Bronchial epithelial cell (primary cell): ENCODE results near the gene ADAMTS3. TPM values are rescaled to one million over a fixed set of nuclear protein-coding genes. Genes with fewer than 3 reads are reported as not detected.
"Not testable (repeated sequence)": the region's sequence is repeated elsewhere in the genome, so short reads cannot be mapped to it uniquely, and the experiment has no call there.

Source experiments
- DNase-seq: peaks from one replicate; pipeline ENCODE4 v3.0.0-alpha.2; 2010; ENCODE audit warnings: low read depth
- FAIRE-seq: peaks from 2 replicates; lab custom pipeline; 2011; peaks lifted over from hg19 to GRCh38; lab: Jason Lieb, UNC
- H3K27me3 ChIP-seq: 2 replicates; pipeline ENCODE4 v1.5.1; 2011; ENCODE audit warnings: low read length; ENCODE audit not compliant: control insufficient read depth, insufficient read depth
- H3K36me3 ChIP-seq: 2 replicates; pipeline ENCODE4 v1.5.1; 2011; ENCODE audit warnings: low read length; ENCODE audit not compliant: control insufficient read depth, insufficient read depth
- H3K4me3 ChIP-seq: 2 replicates; pipeline ENCODE4 v1.5.1; 2011; ENCODE audit warnings: mild to moderate bottlenecking, low read depth, low read length, control low read depth
- total RNA-seq: library from RNA; depleted of rRNA; stranded (reverse); fragments of >200 nt; gene quantifications from 2 replicates; pipeline ENCODE4 v1.2.1, GENCODE V29; 2014
- TF ChIP-seq, protein P1 (sequence below): IDR thresholded peaks from 2 replicates; pipeline ENCODE4 v1.5.1; 2011; ENCODE audit warnings: mild to moderate bottlenecking, moderate library complexity, low read length, control low read depth, inconsistent platforms; ENCODE audit not compliant: insufficient read depth, severe bottlenecking

The ADAMTS3 gene
- total RNA-seq, 1 donor from 2014 or later = 0.79 TPM

DNA sequence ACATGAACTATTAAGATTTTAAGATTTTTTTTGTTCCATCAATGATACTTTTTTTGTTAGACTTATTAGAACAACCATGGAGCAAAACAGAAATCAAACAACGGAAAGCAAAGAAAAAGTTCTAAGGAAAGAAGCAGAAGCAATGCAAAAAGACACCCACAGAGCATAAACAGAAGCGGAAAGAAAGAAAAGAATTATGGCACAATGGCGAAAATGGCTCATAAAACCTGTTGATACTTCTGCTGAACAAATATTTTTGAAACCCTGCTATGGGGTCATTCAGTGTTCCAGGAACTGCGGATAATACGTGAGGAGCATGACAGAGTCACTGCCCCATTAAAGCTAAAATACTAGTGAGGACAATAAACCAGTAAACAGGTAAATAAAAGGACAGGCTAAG is 138.0 kb downstream of the ADAMTS3 start:
- no peaks in the 10 kb centered on the region for H3K36me3 ChIP-seq
- no peak for DNase-seq
- H3K4me3 ChIP-seq = no peak overlapping the region
- FAIRE-seq = no peak
- no peaks in the 10 kb centered on the region for H3K27me3 ChIP-seq
- TF ChIP-seq, protein P1, sequence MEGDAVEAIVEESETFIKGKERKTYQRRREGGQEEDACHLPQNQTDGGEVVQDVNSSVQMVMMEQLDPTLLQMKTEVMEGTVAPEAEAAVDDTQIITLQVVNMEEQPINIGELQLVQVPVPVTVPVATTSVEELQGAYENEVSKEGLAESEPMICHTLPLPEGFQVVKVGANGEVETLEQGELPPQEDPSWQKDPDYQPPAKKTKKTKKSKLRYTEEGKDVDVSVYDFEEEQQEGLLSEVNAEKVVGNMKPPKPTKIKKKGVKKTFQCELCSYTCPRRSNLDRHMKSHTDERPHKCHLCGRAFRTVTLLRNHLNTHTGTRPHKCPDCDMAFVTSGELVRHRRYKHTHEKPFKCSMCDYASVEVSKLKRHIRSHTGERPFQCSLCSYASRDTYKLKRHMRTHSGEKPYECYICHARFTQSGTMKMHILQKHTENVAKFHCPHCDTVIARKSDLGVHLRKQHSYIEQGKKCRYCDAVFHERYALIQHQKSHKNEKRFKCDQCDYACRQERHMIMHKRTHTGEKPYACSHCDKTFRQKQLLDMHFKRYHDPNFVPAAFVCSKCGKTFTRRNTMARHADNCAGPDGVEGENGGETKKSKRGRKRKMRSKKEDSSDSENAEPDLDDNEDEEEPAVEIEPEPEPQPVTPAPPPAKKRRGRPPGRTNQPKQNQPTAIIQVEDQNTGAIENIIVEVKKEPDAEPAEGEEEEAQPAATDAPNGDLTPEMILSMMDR = no peak

DNA sequence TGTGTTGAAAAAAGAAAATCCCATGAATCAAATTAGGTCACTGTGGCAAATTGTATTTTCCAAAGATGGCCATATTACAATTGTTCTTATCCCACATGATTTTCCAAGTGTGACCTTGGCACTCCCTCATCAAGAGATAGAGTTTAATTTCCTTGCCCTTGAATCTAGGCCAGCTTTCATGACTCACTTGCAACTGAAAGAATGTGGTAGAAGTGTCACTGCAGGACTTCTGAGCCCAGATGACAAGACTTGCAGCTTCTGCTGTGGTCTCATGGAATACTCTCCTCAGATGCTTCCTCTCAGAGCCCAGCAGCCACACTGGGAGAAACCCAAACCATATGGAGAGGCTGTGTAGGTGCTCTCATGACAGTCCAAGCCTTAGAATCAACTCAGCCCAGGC is 139.0 kb downstream of the ADAMTS3 start:
- DNase-seq (peak; percentile 25), FAIRE-seq (no peak)

DNA sequence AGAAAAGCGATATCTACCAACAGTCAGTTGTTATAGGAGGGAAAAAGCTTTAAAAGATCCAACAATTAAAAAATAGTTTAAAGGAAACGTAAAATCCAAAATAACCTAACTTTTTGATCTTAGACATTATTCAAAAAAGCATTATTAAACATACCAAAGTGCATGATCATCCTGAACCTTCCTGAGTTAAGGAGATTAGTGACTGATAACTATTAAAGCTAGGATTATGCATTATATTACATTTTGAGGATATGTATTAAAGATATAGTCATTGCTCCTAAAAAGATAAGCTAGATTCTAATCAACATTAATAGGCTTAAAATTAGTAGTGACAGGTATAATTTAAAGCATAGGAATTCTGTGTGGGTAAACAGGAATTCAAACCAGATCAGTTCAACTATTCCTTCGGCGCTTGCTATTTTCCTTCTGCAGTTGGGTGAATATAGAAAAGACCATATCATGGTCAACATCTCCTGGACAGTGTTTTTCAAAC is 139.6 kb downstream of the ADAMTS3 start:
- Histone ChIP-seq H3K36me3 (no peaks in the 10 kb centered on the region), H3K4me3 (no peak overlapping the region), H3K27me3 (no peaks in the 10 kb centered on the region)
- DNase-seq (no peak), FAIRE-seq (no peak)
- TF ChIP-seq, protein P1 = no peak

More for the DNA sequence above, 139.0 kb downstream of the ADAMTS3 start:
- Histone ChIP-seq H3K27me3 (no peaks in the 10 kb centered on the region), H3K4me3 (no peak overlapping the region), H3K36me3 (no peaks in the 10 kb centered on the region)
- TF ChIP-seq, protein P1 = no peak

DNA sequence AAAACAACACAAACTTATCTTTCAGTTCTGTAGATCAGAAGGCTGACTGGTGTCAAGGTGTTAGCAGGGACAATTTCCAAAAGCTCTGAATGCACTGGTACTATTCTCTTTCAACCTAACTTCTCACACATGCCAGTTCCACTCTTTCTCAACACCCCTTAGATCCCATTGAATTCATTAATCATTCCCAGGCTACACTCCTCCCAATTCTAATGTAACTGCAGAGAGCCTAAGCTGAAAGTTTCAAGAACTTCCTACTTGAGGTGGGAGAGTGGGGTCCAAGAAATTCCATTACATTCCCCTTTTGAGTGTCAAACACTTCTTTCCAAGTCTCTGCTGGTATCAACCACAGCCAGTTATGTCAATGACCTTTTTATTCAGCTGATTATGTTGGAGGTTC is 142.0 kb downstream of the ADAMTS3 start:
- no peak for DNase-seq
- TF ChIP-seq, protein P1 = no peak
- Histone ChIP-seq H3K36me3 (no peaks in the 10 kb centered on the region), H3K27me3 (no peaks in the 10 kb centered on the region), H3K4me3 (no peak overlapping the region)
- FAIRE-seq = no peak

DNA sequence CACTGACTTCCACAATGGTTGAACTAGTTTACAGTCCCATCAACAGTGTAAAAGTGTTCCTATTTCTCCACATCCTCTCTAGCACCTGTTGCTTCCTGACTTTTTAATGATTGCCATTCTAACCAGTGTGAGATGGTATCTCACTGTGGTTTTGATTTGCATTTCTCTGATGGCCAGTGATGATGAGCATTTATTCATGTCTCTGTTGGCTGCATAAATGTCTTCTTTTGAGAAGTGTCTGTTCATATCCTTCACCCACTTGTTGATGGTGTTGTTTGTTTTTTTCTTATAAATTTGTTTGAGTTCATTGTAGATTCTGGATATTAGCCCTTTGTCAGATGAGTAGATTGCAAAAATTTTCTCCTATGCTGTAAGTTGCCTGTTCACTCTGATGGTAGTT is 143.1 kb downstream of the ADAMTS3 start:
- not testable (repeated sequence) for DNase-seq, H3K27me3 ChIP-seq, FAIRE-seq, H3K4me3 ChIP-seq, H3K36me3 ChIP-seq

DNA sequence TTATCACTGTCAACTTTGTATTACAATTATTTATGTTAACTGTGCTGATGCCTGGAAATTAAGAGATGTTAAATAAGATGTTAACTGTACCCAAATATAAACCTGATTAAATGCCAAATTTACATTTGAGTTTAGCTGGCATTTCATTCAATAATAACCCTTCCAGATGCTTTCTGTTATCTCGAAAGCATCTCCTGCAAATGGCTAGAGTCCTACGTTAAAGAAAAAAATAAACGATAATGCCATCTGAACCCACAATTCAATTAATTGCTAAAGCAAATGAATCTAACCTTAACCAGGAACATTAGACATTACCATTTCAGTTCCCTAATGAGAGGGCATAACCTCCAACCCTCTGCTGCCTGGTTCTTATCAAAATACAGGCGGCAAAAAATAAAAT is 145.0 kb downstream of the ADAMTS3 start:
- TF ChIP-seq, protein P1 = no peak
- H3K4me3 ChIP-seq = no peak overlapping the region
- no peaks in the 10 kb centered on the region for H3K27me3 ChIP-seq
- FAIRE-seq (no peak), DNase-seq (no peak)
- no peaks in the 10 kb centered on the region for H3K36me3 ChIP-seq
